Stimulated activated CD4-positive, alpha-beta T cell treated with anti-CD3 and anti-CD28 coated beads, Interleukin-4, amount 100 ng/mL, for 4 hours (primary cell): Measurements from ENCODE around the gene SSH3.

Experiments used
- DNase-seq, 2 experiments: peaks; one replicate each; pipeline ENCODE4 v3.0.0-alpha.2; 2020

Gene SSH3

GRCh38 chr11:67295846-67296245 is 7.5 kb upstream of the SSH3 start:
- no peak for DNase-seq

- DNase-seq = no peak
These were observed 4.5 kb upstream of the SSH3 start for GRCh38 chr11:67298786-67299185.

- no peak for DNase-seq
These were observed 3.7 kb upstream of the SSH3 start for GRCh38 chr11:67299471-67300191.

GRCh38 chr11:67300256-67300755 is 3.0 kb upstream of the SSH3 start:
- no peak for DNase-seq

GRCh38 chr11:67300756-67301312 is 2.5 kb upstream of the SSH3 start:
- DNase-seq = no peak

GRCh38 chr11:67301313-67301921 is 1.9 kb upstream of the SSH3 start:
- DNase-seq = no peak

GRCh38 chr11:67301951-67302516 is 1.3 kb upstream of the SSH3 start:
- DNase-seq = no peak

GRCh38 chr11:67302571-67303131 is 679 bp upstream of the SSH3 start:
- no peak for DNase-seq

GRCh38 chr11:67303835-67304411 is 593 bp downstream of the SSH3 start:
- DNase-seq = no peak

- no peak for DNase-seq
These were observed 1.3 kb downstream of the SSH3 start for GRCh38 chr11:67304511-67305113.

- DNase-seq = no peak
These were observed 3.6 kb downstream of the SSH3 start for GRCh38 chr11:67306769-67307544.

- no peak for DNase-seq
These were observed 4.2 kb downstream of the SSH3 start for GRCh38 chr11:67307545-67308001.

GRCh38 chr11:67308031-67308866 is 4.9 kb downstream of the SSH3 start:
- DNase-seq = no peak

GRCh38 chr11:67309166-67309565 is 5.8 kb downstream of the SSH3 start:
- no peak for DNase-seq

GRCh38 chr11:67309661-67310061 is 6.3 kb downstream of the SSH3 start:
- DNase-seq = no peak

- no peak for DNase-seq
These were observed 7.1 kb downstream of the SSH3 start for GRCh38 chr11:67310246-67311050.

- DNase-seq = no peak
These were observed 7.8 kb downstream of the SSH3 start for GRCh38 chr11:67311051-67311555.

- no peak for DNase-seq
These were observed 8.3 kb downstream of the SSH3 start for GRCh38 chr11:67311556-67312082.
